SK-N-MC (cell line): ENCODE data around the gene TELO2.

ENCODE experiments used
- DNase-seq: peaks from one replicate; pipeline ENCODE4 v3.0.0-alpha.2; 2011; ENCODE audit warnings: low read depth, low spot score
- H3K27ac ChIP-seq: fragments of 200-600 bp; sonication (generic); 2 replicates; pipeline ENCODE4 v1.5.1; 2016; ENCODE audit warnings: mixed run types
- H3K36me3 ChIP-seq: fragments of 200-600 bp; sonication (generic); 2 replicates; pipeline ENCODE4 v1.6.1; 2017; ENCODE audit warnings: antibody characterized with exemption, low read length, mixed read lengths; ENCODE audit not compliant: insufficient read depth
- H3K4me3 ChIP-seq: fragments of 200-600 bp; sonication (generic); 2 replicates; pipeline ENCODE4 v1.5.1; 2016
- H3K9ac ChIP-seq: fragments of 200-600 bp; sonication (generic); 2 replicates; pipeline ENCODE4 v1.8.0; 2017; ENCODE audit warnings: mixed run types, mixed read lengths; ENCODE audit not compliant: insufficient read length
- H3K9me3 ChIP-seq: fragments of 200-600 bp; sonication (generic); 2 replicates; pipeline ENCODE4 v1.6.1; 2017; ENCODE audit warnings: low read depth, mild to moderate bottlenecking, antibody characterized with exemption, low read length, moderate library complexity, mixed read lengths
- EZH2 ChIP-seq: fragments of 200-600 bp; sonication (generic); IDR thresholded peaks from one replicate; pipeline ENCODE4 v1.6.1; 2017; ENCODE audit warnings: antibody characterized with exemption
- FOXP2 ChIP-seq: optimal IDR thresholded peaks from 2 replicates; pipeline ENCODE3; 2011; ENCODE audit warnings: mild to moderate bottlenecking, moderate library complexity; ENCODE audit not compliant: insufficient read depth; ENCODE audit errors: extremely low read length, control extremely low read depth
- POLR2AphosphoS5 ChIP-seq: IDR thresholded peaks from 2 replicates; pipeline ENCODE4 v1.6.1; 2012; ENCODE audit warnings: mild to moderate bottlenecking, low read depth, low read length, borderline replicate concordance

TELO2 gene

DNA sequence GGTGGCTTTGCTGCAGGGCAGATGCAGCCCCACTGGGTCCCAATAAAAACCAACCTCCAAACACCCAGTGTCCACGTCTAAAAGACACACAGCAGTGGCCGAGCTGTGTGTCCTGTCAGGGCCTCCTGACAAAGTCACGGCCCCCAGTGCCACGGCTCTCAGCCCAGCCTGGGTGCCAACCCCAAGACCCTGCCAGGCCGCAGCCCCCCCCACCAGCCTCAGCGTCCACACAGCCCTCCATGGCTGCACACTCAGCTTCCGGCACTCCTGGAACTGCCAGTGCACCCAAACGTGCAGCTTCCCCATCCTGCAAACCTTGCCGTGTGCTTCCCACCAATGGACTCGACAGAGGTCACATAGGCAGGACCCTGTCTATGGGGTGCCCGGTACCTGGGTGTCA lies 45.2 kb upstream of the TELO2 start:
- no peak overlapping the region for H3K27ac ChIP-seq
- no peak overlapping the region for H3K9ac ChIP-seq
- no peaks in the 10 kb centered on the region for H3K9me3 ChIP-seq
- no peak overlapping the region for H3K4me3 ChIP-seq
- no peaks in the 10 kb centered on the region; the same call in 1 of the 2 replicates for H3K36me3 ChIP-seq
- TF ChIP-seq FOXP2 (no peak), POLR2AphosphoS5 (no peak), EZH2 (no peak)
- no peak for DNase-seq

DNA sequence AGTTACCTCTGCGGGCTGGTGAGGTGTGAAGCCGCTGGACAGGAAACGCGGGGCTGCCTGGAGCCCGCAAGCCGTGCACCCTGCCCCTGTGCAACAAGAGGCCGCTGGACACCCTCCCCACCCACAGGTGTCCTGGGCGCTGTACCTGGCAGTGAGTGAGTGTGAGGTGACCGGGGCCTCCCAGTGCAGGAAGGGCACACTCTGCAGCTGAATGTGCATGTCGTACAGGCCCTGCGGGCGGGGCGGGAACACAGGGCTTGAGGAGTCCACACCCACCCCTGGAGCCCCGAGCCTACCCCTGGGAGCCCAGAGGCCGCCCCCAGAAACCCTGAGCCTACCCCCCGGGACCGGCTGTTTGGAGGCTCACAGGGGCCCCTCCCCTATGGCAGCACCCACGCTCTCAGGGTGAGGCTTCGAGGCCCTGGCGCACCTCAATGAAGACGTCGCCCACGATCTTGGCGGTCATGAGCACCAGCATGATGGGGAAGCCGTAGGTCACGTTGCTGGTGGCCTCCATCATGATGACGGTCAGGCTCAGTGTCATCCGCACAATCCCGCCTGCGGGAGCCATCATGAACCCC lies 44.5 kb upstream of the TELO2 start:
- H3K36me3 ChIP-seq, result peaks cover 3% of the 10 kb centered on the region; the same call in 1 of the 2 replicates
- H3K4me3 ChIP-seq, result no peak overlapping the region
- no peak for DNase-seq
- H3K27ac ChIP-seq, result no peak overlapping the region
- no peak overlapping the region for H3K9ac ChIP-seq
- TF ChIP-seq FOXP2, result no peak
- TF ChIP-seq POLR2AphosphoS5, result no peak
- no peak for TF ChIP-seq EZH2
- no peaks in the 10 kb centered on the region for H3K9me3 ChIP-seq

DNA sequence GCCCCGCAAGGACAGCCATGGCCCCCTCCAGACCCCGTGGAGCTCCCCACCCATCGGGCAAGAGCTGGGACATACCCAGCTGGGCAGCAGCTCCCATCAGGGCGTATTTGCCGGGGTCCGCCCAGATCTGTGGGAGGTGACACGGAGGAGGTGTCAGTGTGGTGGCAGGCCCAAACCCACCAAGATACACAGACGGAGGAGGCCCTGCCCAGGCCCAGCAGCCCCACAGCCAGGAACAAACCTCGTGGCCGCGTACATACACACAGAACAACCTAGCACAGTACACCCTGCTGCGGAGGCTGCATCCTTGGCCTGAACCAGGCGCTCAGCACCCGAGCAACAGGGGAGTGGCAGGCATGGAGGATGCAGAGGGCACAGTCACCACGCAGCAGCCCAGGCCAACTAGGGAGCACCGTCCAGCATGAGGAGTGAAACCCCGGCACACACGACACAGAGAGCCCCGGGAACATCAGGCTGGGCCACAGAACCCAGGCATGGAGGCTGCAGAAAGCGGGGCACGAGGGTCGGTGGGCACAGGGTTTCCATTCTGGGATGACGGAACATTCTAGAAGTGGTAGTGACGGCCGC lies 43.9 kb upstream of the TELO2 start:
- peaks cover 5% of the 10 kb centered on the region; the same call in 1 of the 2 replicates for H3K36me3 ChIP-seq
- no peak overlapping the region for H3K9ac ChIP-seq

DNA sequence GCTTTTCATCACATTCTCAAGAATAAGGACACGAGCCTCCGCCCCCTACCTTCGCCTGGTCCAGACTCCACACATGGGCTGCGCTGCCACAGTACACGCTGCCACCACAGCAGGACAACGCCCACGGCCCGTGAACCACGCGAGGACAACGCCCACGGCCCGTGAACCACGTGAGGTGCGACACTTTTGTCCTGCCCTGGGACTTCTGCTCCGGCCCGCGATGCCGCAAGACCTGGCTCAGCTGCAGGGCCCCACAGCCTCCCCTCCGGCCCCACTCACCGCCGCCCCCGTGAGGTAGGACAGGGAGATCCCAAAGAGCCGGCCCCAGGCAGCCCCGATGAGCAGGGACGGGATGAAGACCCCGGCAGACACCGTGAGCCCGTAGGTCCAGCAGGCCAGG lies 42.9 kb upstream of the TELO2 start:
- peaks cover 5% of the 10 kb centered on the region; the same call in 1 of the 2 replicates for H3K36me3 ChIP-seq
- no peak overlapping the region for H3K27ac ChIP-seq
- no peaks in the 10 kb centered on the region for H3K9me3 ChIP-seq
- no peak for DNase-seq
- no peak for TF ChIP-seq FOXP2
- TF ChIP-seq POLR2AphosphoS5, result no peak
- no peak for TF ChIP-seq EZH2
- H3K4me3 ChIP-seq, result no peak overlapping the region
- H3K9ac ChIP-seq, result no peak overlapping the region

More for the DNA sequence above, 43.9 kb upstream of the TELO2 start:
- Histone ChIP-seq H3K27ac (no peak overlapping the region), H3K9me3 (no peaks in the 10 kb centered on the region), H3K4me3 (no peak overlapping the region)
- no peak for TF ChIP-seq EZH2
- TF ChIP-seq POLR2AphosphoS5, result no peak
- no peak for TF ChIP-seq FOXP2
- DNase-seq, result no peak

DNA sequence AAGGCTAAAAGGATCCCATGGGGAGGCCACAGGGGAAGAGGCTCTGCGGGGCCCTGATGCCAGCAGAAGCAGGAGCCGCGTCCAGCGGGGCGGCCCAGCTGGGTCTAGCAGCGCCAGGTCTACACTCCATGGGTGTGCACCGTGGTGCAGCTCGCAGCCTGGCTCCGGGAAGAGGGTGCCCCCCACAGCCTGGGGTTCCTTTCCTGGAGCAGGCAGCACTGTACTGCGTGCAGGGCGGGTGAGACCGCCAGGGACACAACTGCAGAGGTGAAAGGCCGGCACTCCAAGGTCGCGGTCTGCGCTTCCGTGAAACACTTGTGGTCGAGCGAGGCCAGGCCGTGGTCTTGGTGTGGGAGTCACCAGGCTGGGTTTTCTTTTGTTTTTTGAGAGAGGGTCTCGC lies 42.3 kb upstream of the TELO2 start:
- no peak overlapping the region for H3K9ac ChIP-seq

DNA sequence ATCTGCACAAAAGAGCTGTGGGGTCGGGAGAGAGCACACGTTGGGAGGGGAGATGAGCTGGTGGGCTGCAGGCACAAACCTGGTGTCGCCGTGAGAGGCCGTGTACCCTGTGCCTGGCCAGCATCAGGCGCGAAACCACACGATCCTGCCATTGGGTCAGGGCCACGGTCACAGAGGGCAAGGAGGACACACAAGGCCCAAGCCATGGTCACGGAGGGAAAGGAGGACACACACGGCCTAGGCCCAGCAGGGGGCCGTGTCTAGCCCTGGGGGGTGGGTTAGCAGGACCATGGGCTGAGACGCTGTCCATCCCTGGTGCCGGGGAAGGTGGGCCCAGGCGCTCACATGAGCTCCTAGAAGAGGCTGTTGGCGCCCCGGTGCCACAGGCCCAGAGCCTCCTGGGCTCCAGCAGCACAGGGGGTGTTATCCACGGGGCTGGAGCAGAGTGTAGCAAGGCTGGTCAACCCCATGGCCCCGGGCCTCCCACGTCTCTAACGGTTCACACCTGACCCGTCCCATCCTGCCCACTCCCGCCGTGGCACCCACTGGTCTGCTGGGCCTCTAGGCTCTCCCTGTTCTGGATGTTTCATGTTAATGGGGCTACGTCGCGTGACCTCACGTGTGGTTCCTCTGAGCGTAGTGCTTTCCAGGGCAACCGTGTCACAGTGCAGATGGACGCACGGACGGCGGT lies 41.3 kb upstream of the TELO2 start:
- H3K9me3 ChIP-seq, result no peaks in the 10 kb centered on the region
- no peak for DNase-seq
- peaks cover 5% of the 10 kb centered on the region; the same call in 1 of the 2 replicates for H3K36me3 ChIP-seq
- no peak overlapping the region for H3K27ac ChIP-seq
- no peak overlapping the region for H3K4me3 ChIP-seq
- TF ChIP-seq POLR2AphosphoS5 (no peak), FOXP2 (no peak), EZH2 (no peak)
- no peak overlapping the region for H3K9ac ChIP-seq

More for the DNA sequence above, 42.3 kb upstream of the TELO2 start:
- no peak for TF ChIP-seq POLR2AphosphoS5
- no peak for TF ChIP-seq EZH2
- no peak for TF ChIP-seq FOXP2
- Histone ChIP-seq H3K36me3 (peaks cover 5% of the 10 kb centered on the region; the same call in 1 of the 2 replicates), H3K9me3 (no peaks in the 10 kb centered on the region), H3K4me3 (no peak overlapping the region), H3K27ac (no peak overlapping the region)
- no peak for DNase-seq

DNA sequence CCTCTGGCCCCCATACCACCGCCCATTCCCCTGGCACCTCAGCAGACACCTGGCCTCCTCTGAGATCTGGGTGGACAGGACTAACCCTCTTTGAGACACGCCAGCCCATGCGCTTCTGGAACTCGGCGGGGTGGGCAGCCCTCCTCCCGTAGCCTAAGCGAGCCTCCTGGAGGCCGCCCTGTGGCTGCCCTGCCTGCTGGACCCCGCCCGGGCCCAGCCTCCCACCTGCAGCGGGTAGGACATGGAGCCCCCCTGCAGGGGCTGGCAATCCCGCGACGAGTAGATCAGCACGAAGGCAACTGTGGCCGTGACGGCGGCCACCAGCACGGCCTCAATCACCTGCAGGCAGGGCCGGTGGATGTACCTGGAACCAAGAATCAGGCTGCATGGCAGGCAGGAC lies 40.6 kb upstream of the TELO2 start:
- H3K27ac ChIP-seq, result no peak overlapping the region
- H3K36me3 ChIP-seq, result peaks cover 5% of the 10 kb centered on the region; the same call in 1 of the 2 replicates
- H3K9ac ChIP-seq, result no peak overlapping the region
- no peak overlapping the region for H3K4me3 ChIP-seq
- no peaks in the 10 kb centered on the region for H3K9me3 ChIP-seq
- no peak for DNase-seq
- TF ChIP-seq EZH2 (no peak), POLR2AphosphoS5 (no peak), FOXP2 (no peak)

DNA sequence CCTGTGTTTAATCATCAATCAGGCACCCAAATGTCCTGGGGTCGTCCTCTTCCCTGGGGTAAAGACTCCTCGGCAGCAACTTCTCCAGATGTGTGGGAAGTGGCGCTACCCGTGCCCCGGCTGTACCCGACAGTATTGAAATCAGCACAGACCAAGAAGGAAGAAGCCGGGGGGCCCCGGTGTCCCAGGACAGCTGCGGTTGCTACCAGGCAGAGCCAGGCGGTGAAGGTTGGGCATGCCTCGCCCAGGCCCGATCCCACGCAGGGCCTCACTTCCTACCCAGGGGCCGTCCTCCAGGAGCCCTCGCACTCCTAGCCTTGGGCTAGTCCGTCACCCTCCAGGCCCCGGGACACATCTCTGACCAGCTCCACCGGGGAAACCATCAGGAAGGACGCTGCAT lies 39.8 kb upstream of the TELO2 start:
- Histone ChIP-seq H3K36me3 (peaks cover 5% of the 10 kb centered on the region; the same call in 1 of the 2 replicates), H3K9ac (no peak overlapping the region)

DNA sequence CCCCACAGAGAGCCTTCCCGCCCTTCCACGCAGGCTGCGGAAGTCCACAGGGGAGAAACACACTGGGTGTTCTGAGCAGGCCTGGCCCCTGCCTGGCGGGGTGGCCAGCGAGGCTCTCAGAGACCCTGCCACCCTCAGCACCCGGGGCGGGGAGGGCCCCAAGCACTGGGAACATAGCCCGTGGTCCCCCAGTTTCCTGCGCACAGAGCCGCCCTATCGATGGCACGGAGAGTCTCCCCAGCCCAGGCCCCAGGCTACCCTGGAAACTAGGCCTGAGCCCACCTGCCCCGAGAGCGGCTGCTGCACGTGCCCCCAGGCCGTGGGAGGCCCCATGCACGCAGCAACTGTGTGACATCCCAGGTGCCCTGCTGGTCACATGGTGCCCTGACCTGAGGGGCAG lies 38.6 kb upstream of the TELO2 start:
- Histone ChIP-seq H3K27ac (no peak overlapping the region), H3K9ac (no peak overlapping the region), H3K9me3 (no peaks in the 10 kb centered on the region), H3K36me3 (peaks cover 5% of the 10 kb centered on the region; the same call in 1 of the 2 replicates), H3K4me3 (no peak overlapping the region)
- no peak for DNase-seq
- TF ChIP-seq POLR2AphosphoS5 (no peak), EZH2 (no peak), FOXP2 (no peak)

More for the DNA sequence above, 39.8 kb upstream of the TELO2 start:
- Histone ChIP-seq H3K27ac (no peak overlapping the region), H3K4me3 (no peak overlapping the region), H3K9me3 (no peaks in the 10 kb centered on the region)
- no peak for DNase-seq
- TF ChIP-seq EZH2 (no peak), FOXP2 (no peak), POLR2AphosphoS5 (no peak)
